ENCODE results near the gene ABTB1.

DNA sequence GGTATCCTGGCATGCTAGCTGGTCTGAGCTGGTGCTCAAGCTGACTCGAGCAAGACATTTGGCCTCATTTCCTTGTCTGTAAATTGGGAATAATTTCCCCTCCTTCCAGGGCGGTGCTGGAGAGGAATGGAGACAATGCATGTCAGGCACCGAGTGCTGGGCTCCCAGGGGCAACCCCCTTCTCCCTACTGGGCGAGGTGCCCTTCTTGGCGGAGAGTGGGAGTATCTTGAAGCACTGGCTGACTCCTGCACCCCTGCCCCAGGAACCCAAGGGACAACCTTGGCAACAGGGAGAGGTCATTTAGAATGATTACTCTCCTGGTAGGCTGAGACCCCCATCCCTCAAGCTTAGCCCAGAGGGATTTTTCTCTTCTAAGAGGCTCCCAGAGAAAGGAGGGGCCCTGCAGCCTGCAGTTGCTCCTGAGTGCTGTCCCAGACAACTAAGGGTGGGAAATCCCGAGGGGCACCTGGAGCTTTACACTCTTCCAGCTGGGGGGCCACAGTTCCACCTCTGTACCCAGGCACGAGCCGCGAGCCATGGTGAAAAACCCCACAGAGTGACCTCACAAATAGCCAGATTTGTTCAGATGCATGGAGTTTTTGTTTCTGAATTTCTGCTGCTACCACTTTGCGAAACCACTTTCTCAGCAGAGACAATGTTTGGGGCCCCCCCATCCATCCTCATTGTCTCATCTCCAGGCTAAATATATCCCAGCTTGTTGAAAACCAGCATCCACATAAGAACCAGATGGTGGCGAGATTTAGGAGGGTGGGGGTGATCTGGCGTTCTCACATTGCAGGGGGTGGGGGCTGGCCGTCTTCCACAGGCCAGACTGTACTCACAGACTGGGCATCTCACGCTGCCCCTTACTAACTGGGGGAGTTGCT lies 44.8 kb downstream of the ABTB1 start:
- TF ChIP-seq, protein P1, sequence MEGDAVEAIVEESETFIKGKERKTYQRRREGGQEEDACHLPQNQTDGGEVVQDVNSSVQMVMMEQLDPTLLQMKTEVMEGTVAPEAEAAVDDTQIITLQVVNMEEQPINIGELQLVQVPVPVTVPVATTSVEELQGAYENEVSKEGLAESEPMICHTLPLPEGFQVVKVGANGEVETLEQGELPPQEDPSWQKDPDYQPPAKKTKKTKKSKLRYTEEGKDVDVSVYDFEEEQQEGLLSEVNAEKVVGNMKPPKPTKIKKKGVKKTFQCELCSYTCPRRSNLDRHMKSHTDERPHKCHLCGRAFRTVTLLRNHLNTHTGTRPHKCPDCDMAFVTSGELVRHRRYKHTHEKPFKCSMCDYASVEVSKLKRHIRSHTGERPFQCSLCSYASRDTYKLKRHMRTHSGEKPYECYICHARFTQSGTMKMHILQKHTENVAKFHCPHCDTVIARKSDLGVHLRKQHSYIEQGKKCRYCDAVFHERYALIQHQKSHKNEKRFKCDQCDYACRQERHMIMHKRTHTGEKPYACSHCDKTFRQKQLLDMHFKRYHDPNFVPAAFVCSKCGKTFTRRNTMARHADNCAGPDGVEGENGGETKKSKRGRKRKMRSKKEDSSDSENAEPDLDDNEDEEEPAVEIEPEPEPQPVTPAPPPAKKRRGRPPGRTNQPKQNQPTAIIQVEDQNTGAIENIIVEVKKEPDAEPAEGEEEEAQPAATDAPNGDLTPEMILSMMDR (IDR thresholded peaks at IDR 0.05; ENCODE audit: insufficient read depth, low read length), result no peak
- no peak for TF ChIP-seq GABPA (IDR thresholded peaks at IDR 0.05; ENCODE audit: low read depth)
- TF ChIP-seq, protein P2, sequence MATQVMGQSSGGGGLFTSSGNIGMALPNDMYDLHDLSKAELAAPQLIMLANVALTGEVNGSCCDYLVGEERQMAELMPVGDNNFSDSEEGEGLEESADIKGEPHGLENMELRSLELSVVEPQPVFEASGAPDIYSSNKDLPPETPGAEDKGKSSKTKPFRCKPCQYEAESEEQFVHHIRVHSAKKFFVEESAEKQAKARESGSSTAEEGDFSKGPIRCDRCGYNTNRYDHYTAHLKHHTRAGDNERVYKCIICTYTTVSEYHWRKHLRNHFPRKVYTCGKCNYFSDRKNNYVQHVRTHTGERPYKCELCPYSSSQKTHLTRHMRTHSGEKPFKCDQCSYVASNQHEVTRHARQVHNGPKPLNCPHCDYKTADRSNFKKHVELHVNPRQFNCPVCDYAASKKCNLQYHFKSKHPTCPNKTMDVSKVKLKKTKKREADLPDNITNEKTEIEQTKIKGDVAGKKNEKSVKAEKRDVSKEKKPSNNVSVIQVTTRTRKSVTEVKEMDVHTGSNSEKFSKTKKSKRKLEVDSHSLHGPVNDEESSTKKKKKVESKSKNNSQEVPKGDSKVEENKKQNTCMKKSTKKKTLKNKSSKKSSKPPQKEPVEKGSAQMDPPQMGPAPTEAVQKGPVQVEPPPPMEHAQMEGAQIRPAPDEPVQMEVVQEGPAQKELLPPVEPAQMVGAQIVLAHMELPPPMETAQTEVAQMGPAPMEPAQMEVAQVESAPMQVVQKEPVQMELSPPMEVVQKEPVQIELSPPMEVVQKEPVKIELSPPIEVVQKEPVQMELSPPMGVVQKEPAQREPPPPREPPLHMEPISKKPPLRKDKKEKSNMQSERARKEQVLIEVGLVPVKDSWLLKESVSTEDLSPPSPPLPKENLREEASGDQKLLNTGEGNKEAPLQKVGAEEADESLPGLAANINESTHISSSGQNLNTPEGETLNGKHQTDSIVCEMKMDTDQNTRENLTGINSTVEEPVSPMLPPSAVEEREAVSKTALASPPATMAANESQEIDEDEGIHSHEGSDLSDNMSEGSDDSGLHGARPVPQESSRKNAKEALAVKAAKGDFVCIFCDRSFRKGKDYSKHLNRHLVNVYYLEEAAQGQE (IDR thresholded peaks at IDR 0.05; ENCODE audit: insufficient replicate concordance, low read depth), result no peak
- no peak for TF ChIP-seq SPI1 (IDR thresholded peaks at IDR 0.05; ENCODE audit: borderline replicate concordance, low read depth)
